Measurements from ENCODE around the gene GPATCH3.
"Not testable (repeated sequence)": the region's sequence is repeated elsewhere in the genome, so short reads cannot be mapped to it uniquely, and the experiment has no call there.

GPATCH3 gene

GRCh38 chr1:26913389-26913753 lies 13.1 kb upstream of the GPATCH3 start:
- no peak for DNase-seq (ENCODE audit: low spot score)

DNA sequence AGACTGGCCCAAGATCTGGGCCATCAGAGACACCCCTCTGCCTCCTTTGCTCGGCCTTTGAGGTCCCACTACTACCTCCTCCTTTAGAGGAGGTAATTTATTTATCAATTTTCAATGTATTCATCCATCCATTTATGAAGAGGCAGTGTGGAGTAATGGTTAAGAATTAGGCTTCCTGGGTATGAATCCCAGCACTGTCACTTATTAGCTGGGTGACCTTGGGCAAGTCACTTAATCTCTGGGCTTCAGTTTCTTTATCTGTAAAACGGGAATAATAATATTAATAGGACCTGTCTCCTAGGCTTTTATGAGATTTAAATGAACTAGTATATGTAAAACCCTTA lies 11.9 kb upstream of the GPATCH3 start:
- no peak for DNase-seq (ENCODE audit: low spot score)

- DNase-seq (ENCODE audit: low spot score), result no peak
These were observed 11.3 kb upstream of the GPATCH3 start for GRCh38 chr1:26911399-26912146.

DNA sequence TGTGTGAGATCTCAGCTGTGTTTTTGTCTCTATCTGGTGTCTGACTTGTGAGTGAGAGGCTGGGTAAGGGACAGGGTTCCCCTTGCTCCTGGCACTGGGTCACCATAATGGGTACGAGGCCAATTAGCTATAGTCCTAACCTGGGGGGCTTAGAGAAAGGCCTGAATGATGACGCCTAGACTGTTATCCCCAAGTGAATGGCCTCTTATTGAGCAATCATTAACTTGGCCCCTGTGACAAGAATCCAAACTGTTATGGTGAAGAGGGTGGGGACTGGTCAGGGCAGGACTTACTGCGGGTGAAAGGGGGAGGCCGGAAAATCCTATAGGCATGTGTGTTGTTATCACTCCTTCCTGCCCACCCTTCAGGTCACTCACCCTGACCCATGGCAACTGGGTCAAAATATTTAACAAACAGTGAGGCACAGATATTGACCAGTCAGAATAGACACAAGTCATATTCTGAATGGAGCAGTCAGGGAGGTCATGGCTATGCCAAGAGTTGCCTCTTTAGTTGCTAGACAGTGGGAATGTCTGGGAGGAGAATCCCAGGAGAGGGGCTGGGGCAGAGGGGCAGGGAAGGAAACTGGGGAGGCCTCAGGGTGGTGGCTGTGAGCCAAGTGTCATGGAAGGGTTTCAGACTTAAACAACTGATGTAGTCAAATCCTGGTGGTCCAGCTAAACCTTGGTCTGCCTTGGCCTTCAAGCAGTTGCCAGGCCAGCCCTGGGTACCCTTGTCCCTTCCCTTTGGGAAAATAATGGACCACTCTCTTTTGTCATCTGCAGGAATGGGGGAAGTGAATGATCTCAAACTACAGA lies 10.3 kb upstream of the GPATCH3 start:
- no peak for DNase-seq (ENCODE audit: low spot score)

- no peak for DNase-seq (ENCODE audit: low spot score)
These were observed 9.7 kb upstream of the GPATCH3 start for GRCh38 chr1:26909951-26910342.

- DNase-seq (ENCODE audit: low spot score), result no peak
These were observed 7.0 kb upstream of the GPATCH3 start for GRCh38 chr1:26907071-26907917.

- DNase-seq (ENCODE audit: low spot score), result no peak
These were observed 696 bp upstream of the GPATCH3 start for GRCh38 chr1:26900815-26901511.

GRCh38 chr1:26897351-26897750 lies 2.9 kb downstream of the GPATCH3 start:
- no peak for DNase-seq (ENCODE audit: low spot score)

DNA sequence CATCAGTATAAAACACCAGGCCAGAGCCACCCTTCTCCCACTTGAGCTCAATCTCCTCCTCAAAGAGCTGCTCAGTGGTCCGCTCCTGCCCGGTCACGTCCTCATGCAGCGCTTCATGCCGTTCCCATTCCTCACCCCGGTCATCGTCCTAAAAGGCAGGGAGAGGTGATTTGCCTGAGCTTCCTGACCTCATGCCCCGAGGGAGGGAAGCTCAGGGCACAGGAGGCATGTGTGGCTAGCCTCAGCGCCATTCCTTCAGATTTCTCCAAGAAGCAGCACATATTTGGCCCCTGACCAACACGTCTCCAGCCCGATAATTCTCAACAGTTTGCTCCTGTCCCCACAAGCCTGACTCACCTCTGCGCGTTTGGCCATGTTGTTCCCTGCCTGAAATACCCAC lies 6.0 kb downstream of the GPATCH3 start:
- DNase-seq (ENCODE audit: low spot score), result no peak

GRCh38 chr1:26890467-26890796 lies 9.8 kb downstream of the GPATCH3 start:
- no peak for DNase-seq (ENCODE audit: low spot score)

GRCh38 chr1:26889551-26890466 lies 10.5 kb downstream of the GPATCH3 start, which contains the start of gene GPN2:
Gene GPN2, minus strand, starts transcription at chr1:26890283. Its CDS starts 187 bp downstream, at chr1:26890096.
- DNase-seq (ENCODE audit: low spot score), result peak; percentile 80

GRCh38 chr1:26888231-26888630 lies 12.0 kb downstream of the GPATCH3 start:
- no peak for DNase-seq (ENCODE audit: low spot score)

- no peak for DNase-seq (ENCODE audit: low spot score)
These were observed 13.1 kb downstream of the GPATCH3 start for GRCh38 chr1:26887125-26887524.

DNA sequence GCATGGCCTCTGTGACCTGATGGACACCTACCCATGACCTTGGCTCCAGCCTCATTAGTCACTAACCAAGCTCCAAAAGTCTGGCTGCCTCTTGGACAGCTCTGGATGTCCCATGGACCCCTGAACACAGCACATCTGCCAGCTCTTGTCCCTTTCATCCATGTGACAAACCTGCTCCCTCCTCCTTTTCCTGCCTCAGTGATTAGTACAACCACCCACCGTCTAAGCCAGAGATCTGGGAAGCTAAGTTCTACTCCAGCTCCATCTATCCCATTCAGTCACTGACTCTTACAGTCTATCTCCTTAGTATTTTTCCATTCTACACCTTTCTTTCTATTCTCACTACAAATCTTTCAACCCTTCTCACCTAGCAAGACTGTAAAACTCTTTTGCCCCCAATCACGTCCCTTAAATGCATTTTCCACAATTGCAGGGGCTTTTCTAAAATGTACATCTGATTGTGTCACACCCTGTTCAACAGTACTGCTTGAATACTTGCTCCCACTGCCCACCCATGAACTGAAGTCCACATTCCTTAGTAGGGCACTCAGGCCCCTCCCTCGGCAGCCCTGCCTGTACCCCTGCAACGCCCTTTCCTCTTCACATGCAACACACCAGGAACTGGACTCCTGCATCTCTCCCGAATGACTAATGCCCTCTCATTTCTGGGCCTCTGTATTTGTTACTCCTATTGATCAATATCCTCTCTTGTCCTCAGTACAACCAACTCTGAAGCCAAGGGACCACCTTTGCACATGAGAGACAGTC lies 17.4 kb downstream of the GPATCH3 start:
- DNase-seq (ENCODE audit: low spot score), result no peak

DNA sequence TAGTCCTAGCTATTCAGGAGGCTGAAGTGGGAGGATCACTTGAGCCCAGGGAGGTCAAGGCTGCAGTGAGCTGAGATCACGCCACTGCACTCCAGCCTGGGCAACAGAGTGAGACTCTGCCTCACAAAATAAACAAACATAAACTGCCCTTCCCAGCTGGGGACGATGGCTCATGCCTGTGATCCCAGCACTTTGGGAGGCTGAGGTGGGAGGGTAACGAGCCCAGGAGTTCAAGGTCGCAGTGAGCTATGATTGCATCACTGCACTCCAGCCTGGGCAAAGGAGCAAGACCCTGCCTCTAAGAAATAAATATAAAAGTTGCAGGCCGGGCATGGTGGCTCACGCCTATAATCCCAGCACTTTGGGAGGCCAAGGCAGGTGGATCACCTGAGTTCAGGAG lies 18.7 kb downstream of the GPATCH3 start:
- not testable (repeated sequence) for DNase-seq (ENCODE audit: low spot score)

DNA sequence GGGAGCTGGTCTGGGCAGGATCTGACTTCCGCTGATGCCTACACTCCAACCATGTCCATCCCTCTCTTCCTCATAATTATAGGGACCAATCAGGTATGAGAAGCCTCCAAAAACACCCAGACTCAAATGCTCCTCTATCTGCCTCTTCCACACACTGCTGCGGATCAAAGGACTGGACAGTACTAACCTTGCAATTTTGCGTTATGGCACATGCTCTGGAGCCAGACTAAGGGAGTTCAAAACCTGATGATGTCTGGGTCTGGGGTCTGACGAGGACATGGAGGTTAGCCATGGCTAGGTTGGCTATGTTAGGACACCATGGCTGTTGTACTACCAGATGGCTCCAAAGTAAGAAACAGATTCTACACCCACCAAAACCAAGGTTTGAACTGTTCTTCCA lies 20.5 kb downstream of the GPATCH3 start:
- no peak for DNase-seq (ENCODE audit: low spot score)

GRCh38 chr1:26877326-26877725 lies 22.9 kb downstream of the GPATCH3 start:
- DNase-seq (ENCODE audit: low spot score), result no peak

DNA sequence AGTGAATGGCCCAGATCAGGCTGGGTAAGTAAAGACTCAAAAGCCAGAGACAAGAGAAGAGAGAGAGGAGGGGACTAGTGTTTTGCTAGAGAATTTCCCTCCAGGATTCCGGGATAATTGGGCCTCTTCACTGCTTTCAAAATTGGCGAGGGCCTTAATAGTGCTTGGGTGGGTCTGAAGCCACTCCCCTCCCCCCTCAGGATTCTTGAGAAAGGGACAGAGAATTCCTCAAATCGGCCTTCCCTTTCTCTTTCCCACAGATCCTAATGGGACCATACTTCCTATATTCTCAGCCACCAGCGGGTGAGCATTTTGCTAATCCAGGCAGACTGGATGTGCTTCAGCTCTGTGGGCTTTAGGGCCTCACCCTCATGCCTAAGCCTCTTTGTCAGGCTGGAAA lies 25.4 kb downstream of the GPATCH3 start:
- no peak for DNase-seq (ENCODE audit: low spot score)

- DNase-seq (ENCODE audit: low spot score), result not testable (repeated sequence)
These were observed 27.2 kb downstream of the GPATCH3 start for GRCh38 chr1:26873097-26873496.
